CD4-positive, alpha-beta T cell (primary cell): Measurements from ENCODE around the gene C9orf152. TPM values are rescaled to one million over a fixed set of nuclear protein-coding genes. Genes with fewer than 3 reads are reported as not detected.

Experiments used
- ATAC-seq: fragments of 200-7000 bp; cut with Tn5 transposase; one replicate; pipeline ENCODE4 v1.10.0; 2022; ENCODE audit warnings: mild to moderate bottlenecking; ENCODE audit not compliant: poor library complexity
- CTCF ChIA-PET: fragments of 350-600 bp; sonication (Branson Sonifier 250); formaldehyde crosslinking; loops from one replicate; lab custom pipeline; 2021; ENCODE audit warnings: antibody characterized with exemption, inconsistent platforms; lab: Charles Lee
- POLR2A ChIA-PET: fragments of 350-600 bp; sonication (Branson Sonifier 250); formaldehyde crosslinking; loops from one replicate; lab custom pipeline; 2021; ENCODE audit warnings: antibody characterized with exemption, inconsistent platforms; lab: Charles Lee
- DNase-seq, 14 experiments: peaks; one replicate each; pipeline ENCODE4 v3.0.0-alpha.2; 2013 to 2020; ENCODE audit warnings: mixed read lengths in 2 of 14
- H3K27ac ChIP-seq, 2 donors: one replicate each; pipeline versions ENCODE4 v1.5.1 to v1.7.0; 2013; ENCODE audit warnings: low read length in 2 of 2, low read depth in 1 of 2, mild to moderate bottlenecking in 1 of 2
- H3K27me3 ChIP-seq, 2 experiments: 1 replicate in 1 of 2; 2 replicates in 1 of 2; pipeline versions ENCODE4 v1.6.1 to v1.7.0; 2013; ENCODE audit warnings: low read length in 2 of 2, control low read depth in 1 of 2, mild to moderate bottlenecking in 1 of 2, moderate library complexity in 1 of 2; ENCODE audit not compliant: insufficient read depth in 2 of 2, control insufficient read depth in 1 of 2
- H3K36me3 ChIP-seq: one replicate; pipeline ENCODE4 v1.6.1; 2013; ENCODE audit warnings: low read length, control low read depth; ENCODE audit not compliant: insufficient read depth
- H3K4me1 ChIP-seq: one replicate; pipeline ENCODE4 v1.6.1; 2013; ENCODE audit warnings: low read length, control low read depth; ENCODE audit not compliant: insufficient read depth
- H3K4me3 ChIP-seq: one replicate; pipeline ENCODE4 v1.5.1; 2013; ENCODE audit warnings: mild to moderate bottlenecking, low read length, moderate library complexity
- H3K9me3 ChIP-seq, 2 experiments: 1 replicate in 1 of 2; 2 replicates in 1 of 2; pipeline versions ENCODE4 v1.6.1 to v1.7.0; 2013; ENCODE audit warnings: low read length in 2 of 2, mild to moderate bottlenecking in 2 of 2, control low read depth in 1 of 2, moderate library complexity in 1 of 2; ENCODE audit not compliant: control insufficient read depth in 1 of 2, insufficient read depth in 1 of 2
- H3K27ac Mint-ChIP-seq: one replicate; pipeline ENCODE4 v1.8.0; 2020; ENCODE audit warnings: mixed read lengths
- H3K27me3 Mint-ChIP-seq: one replicate; pipeline ENCODE4 v1.8.0; 2021; ENCODE audit warnings: mixed read lengths
- H3K36me3 Mint-ChIP-seq: one replicate; pipeline ENCODE4 v1.8.0; 2021; ENCODE audit warnings: low read depth, mixed read lengths
- H3K4me1 Mint-ChIP-seq: one replicate; pipeline ENCODE4 v1.8.0; 2021; ENCODE audit warnings: low read depth, mixed read lengths
- H3K4me3 Mint-ChIP-seq: one replicate; pipeline ENCODE4 v1.8.0; 2020; ENCODE audit warnings: mild to moderate bottlenecking, mixed read lengths
- H3K9me3 Mint-ChIP-seq: one replicate; pipeline ENCODE4 v1.8.0; 2020; ENCODE audit warnings: mixed read lengths
- intact Hi-C, 2 experiments: fragments of 100-400 bp; cut with DNase I in 1 of 2; cut with micrococcal nuclease in 1 of 2; formaldehyde crosslinking; loops; one replicate each; pipeline versions ENCODE4 v1.15.1 to v1.9.0; 2023 to 2025; cut with DNase I, micrococcal nuclease
- total RNA-seq, 174 experiments: library from RNA in 2 of 174; stranded (reverse) in 2 of 174; gene quantifications; one replicate each; pipeline ENCODE4 v1.2.3 and lab custom pipeline; 2021 to 2026
- TF ChIP-seq, protein P1 (sequence below): fragments of 200-600 bp; IDR thresholded peaks from one replicate; pipeline ENCODE4 v1.8.0; 2022; ENCODE audit warnings: antibody characterized with exemption, mild to moderate bottlenecking

Gene C9orf152
- total RNA-seq, 2 experiments from 2014 or later: not detected

GRCh38 chr9:110192531-110193261 is 15.3 kb downstream of the C9orf152 start:
- Histone ChIP-seq H3K4me3 (no peak overlapping the region), H3K4me1 (no peaks in the 10 kb centered on the region), H3K9me3 (no peaks in the 10 kb centered on the region), H3K27me3 (no peaks in the 10 kb centered on the region), H3K27ac (no peak overlapping the region), H3K36me3 (no peaks in the 10 kb centered on the region)
- Mint-ChIP-seq H3K4me3 (no peak overlapping the region), H3K4me1 (peaks cover 4% of the 10 kb centered on the region), H3K27ac (no peak overlapping the region), H3K27me3 (no peaks in the 10 kb centered on the region), H3K9me3 (no peaks in the 10 kb centered on the region), H3K36me3 (no peaks in the 10 kb centered on the region)
- ChIA-PET CTCF (interaction anchor here (0.7 to 1.1 kb wide), 2 partner anchors 9 to 921 kb away, joined by 4 to 6 read pairs; no protein-coding TSS in a partner anchor), POLR2A (no interaction called here)
- no peak for DNase-seq
- TF ChIP-seq, protein P1, sequence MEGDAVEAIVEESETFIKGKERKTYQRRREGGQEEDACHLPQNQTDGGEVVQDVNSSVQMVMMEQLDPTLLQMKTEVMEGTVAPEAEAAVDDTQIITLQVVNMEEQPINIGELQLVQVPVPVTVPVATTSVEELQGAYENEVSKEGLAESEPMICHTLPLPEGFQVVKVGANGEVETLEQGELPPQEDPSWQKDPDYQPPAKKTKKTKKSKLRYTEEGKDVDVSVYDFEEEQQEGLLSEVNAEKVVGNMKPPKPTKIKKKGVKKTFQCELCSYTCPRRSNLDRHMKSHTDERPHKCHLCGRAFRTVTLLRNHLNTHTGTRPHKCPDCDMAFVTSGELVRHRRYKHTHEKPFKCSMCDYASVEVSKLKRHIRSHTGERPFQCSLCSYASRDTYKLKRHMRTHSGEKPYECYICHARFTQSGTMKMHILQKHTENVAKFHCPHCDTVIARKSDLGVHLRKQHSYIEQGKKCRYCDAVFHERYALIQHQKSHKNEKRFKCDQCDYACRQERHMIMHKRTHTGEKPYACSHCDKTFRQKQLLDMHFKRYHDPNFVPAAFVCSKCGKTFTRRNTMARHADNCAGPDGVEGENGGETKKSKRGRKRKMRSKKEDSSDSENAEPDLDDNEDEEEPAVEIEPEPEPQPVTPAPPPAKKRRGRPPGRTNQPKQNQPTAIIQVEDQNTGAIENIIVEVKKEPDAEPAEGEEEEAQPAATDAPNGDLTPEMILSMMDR: no peak
- no peak for ATAC-seq
- intact Hi-C loops: no loop called here

- ChIA-PET POLR2A (no interaction called here), CTCF (no interaction called here)
- TF ChIP-seq, protein P1: no peak
- no peak for DNase-seq
- Mint-ChIP-seq H3K27ac (no peak overlapping the region), H3K27me3 (no peaks in the 10 kb centered on the region), H3K4me1 (peaks cover 4% of the 10 kb centered on the region), H3K9me3 (no peaks in the 10 kb centered on the region), H3K4me3 (no peak overlapping the region), H3K36me3 (no peaks in the 10 kb centered on the region)
- Histone ChIP-seq H3K36me3 (no peaks in the 10 kb centered on the region), H3K27me3 (no peaks in the 10 kb centered on the region), H3K27ac (no peak overlapping the region), H3K4me3 (no peak overlapping the region), H3K4me1 (no peaks in the 10 kb centered on the region), H3K9me3 (no peaks in the 10 kb centered on the region)
- ATAC-seq: no peak
- intact Hi-C loops: no loop called here
Measured at GRCh38 chr9:110191615-110192014, 16.3 kb downstream of the C9orf152 start.

DNA sequence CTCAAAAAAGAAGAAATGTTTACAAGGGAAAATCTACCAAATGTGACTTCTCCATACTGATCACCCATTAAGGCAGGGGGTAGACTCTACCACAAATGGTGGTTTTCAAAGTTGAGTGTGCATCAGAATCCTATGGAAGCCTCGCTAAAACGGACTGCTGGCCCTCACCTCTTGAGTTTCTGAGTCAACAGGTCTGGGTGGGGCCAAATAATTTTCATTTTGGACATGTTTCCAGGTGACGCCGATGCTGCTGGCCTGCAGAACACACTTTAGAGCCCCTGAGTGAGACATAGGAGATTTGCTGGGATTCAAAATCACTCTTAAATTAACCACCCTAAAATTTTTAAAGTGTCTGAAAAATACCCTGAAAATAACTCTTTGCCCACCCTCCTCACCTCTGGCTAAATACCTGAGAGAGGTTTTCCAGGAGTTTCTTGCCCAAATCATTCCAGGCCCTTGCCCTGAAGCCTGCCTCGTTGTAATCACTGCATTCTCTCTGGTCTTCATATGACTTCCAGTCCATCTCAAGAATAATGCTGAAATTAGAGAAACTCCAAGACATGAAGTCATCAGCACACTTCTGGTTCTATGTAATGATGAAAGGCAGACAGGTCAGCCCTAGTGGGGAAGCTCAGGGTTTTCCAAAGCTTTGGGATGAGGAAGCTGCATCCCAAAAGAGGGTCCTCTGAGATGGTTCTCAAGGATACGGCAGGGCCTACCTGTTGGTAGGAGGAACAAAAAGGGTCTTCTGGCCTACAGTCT is 18.2 kb downstream of the C9orf152 start:
- ChIA-PET CTCF (no interaction called here), POLR2A (no interaction called here)
- Histone ChIP-seq H3K27me3 (no peaks in the 10 kb centered on the region), H3K36me3 (no peaks in the 10 kb centered on the region), H3K4me1 (no peaks in the 10 kb centered on the region), H3K4me3 (no peak overlapping the region), H3K27ac (no peak overlapping the region), H3K9me3 (no peaks in the 10 kb centered on the region)
- DNase-seq (no peak), ATAC-seq (no peak)
- Mint-ChIP-seq H3K9me3 (no peaks in the 10 kb centered on the region), H3K4me3 (no peak overlapping the region), H3K4me1 (peaks cover 4% of the 10 kb centered on the region), H3K27ac (no peak overlapping the region), H3K36me3 (no peaks in the 10 kb centered on the region), H3K27me3 (no peaks in the 10 kb centered on the region)
- TF ChIP-seq, protein P1: no peak
- intact Hi-C loops: no loop called here
